Type B pancreatic cell (in vitro differentiated cells): ENCODE measurements around the gene FAM169A. TPM values are rescaled to one million over a fixed set of nuclear protein-coding genes. Genes with fewer than 3 reads are reported as not detected.

Experiments used
- DNase-seq: peaks from one replicate; pipeline ENCODE4 v3.0.0; 2021; ENCODE audit warnings: mixed read lengths; ENCODE audit not compliant: unreplicated experiment; ENCODE audit errors: extremely low spot score
- H3K27ac Mint-ChIP-seq: 2 replicates; pipeline ENCODE4 v1.8.0; 2021; ENCODE audit warnings: mild to moderate bottlenecking, mixed read lengths
- H3K27me3 Mint-ChIP-seq: 2 replicates; pipeline ENCODE4 v1.8.0; 2021; ENCODE audit warnings: mixed read lengths
- H3K36me3 Mint-ChIP-seq: 2 replicates; pipeline ENCODE4 v1.8.0; 2021; ENCODE audit warnings: mixed read lengths
- H3K4me1 Mint-ChIP-seq: one replicate; pipeline ENCODE4 v1.8.0; 2021; ENCODE audit warnings: mixed read lengths; ENCODE audit not compliant: unreplicated experiment
- H3K4me3 Mint-ChIP-seq: 2 replicates; pipeline ENCODE4 v1.8.0; 2021; ENCODE audit warnings: mild to moderate bottlenecking, mixed read lengths
- H3K9me3 Mint-ChIP-seq: 2 replicates; pipeline ENCODE4 v1.8.0; 2021; ENCODE audit warnings: mixed read lengths
- CTCF ChIP-seq: fragments of 200-600 bp; sonication (generic); conservative IDR thresholded peaks from 2 replicates; pipeline ENCODE4 v1.5.0; 2021; ENCODE audit warnings: antibody characterized with exemption, mild to moderate bottlenecking
- total RNA-seq: library from RNA; stranded (reverse); gene quantifications from 2 replicates; pipeline ENCODE4 v1.2.1, GENCODE V29; 2021; ENCODE audit warnings: low replicate concordance

FAM169A gene
- total RNA-seq, 1 donor from 2014 or later, result 14.5 TPM

GRCh38 chr5:74829413-74829812 is 36.8 kb downstream of the FAM169A start:
- Mint-ChIP-seq H3K4me3 (no peak overlapping the region), H3K27me3 (no peaks in the 10 kb centered on the region), H3K27ac (no peak overlapping the region), H3K4me1 (no peaks in the 10 kb centered on the region), H3K36me3 (no peaks in the 10 kb centered on the region), H3K9me3 (no peaks in the 10 kb centered on the region)
- no peak for DNase-seq
- TF ChIP-seq CTCF, result no peak

GRCh38 chr5:74822288-74822687 is 43.9 kb downstream of the FAM169A start:
- DNase-seq, result no peak
- H3K27me3 Mint-ChIP-seq, result no peaks in the 10 kb centered on the region
- H3K36me3 Mint-ChIP-seq, result peaks cover 12% of the 10 kb centered on the region
- peak overlapping the region; percentile 9 for H3K27ac Mint-ChIP-seq
- TF ChIP-seq CTCF, result no peak
- peaks cover 7% of the 10 kb centered on the region for H3K4me1 Mint-ChIP-seq
- no peak overlapping the region for H3K4me3 Mint-ChIP-seq
- H3K9me3 Mint-ChIP-seq, result peaks cover 4% of the 10 kb centered on the region

GRCh38 chr5:74816875-74817274 is 49.3 kb downstream of the FAM169A start:
- Mint-ChIP-seq H3K4me3 (no peak overlapping the region), H3K36me3 (peaks cover 15% of the 10 kb centered on the region), H3K27me3 (no peaks in the 10 kb centered on the region), H3K9me3 (no peaks in the 10 kb centered on the region), H3K4me1 (peaks cover 4% of the 10 kb centered on the region), H3K27ac (no peak overlapping the region)
- no peak for TF ChIP-seq CTCF
- no peak for DNase-seq

- Mint-ChIP-seq H3K36me3 (peaks cover 15% of the 10 kb centered on the region), H3K9me3 (peaks cover 7% of the 10 kb centered on the region), H3K27me3 (no peaks in the 10 kb centered on the region), H3K27ac (no peak overlapping the region), H3K4me3 (no peak overlapping the region), H3K4me1 (peaks cover 6% of the 10 kb centered on the region)
- no peak for DNase-seq
- TF ChIP-seq CTCF, result no peak
These were observed 55.3 kb downstream of the FAM169A start for GRCh38 chr5:74810915-74811314.

- Mint-ChIP-seq H3K4me3 (no peak overlapping the region), H3K36me3 (no peaks in the 10 kb centered on the region), H3K9me3 (no peaks in the 10 kb centered on the region), H3K27ac (no peak overlapping the region), H3K4me1 (no peaks in the 10 kb centered on the region), H3K27me3 (no peaks in the 10 kb centered on the region)
- DNase-seq, result no peak
- TF ChIP-seq CTCF, result no peak
These were observed 64.2 kb downstream of the FAM169A start for GRCh38 chr5:74801941-74802340.

- Mint-ChIP-seq H3K27me3 (no peaks in the 10 kb centered on the region), H3K9me3 (no peaks in the 10 kb centered on the region), H3K4me3 (no peak overlapping the region), H3K27ac (no peak overlapping the region), H3K4me1 (no peaks in the 10 kb centered on the region), H3K36me3 (no peaks in the 10 kb centered on the region)
- no peak for DNase-seq
- TF ChIP-seq CTCF, result no peak
These were observed 65.0 kb downstream of the FAM169A start for GRCh38 chr5:74801197-74801596.
